IMR-90 (cell line): ENCODE data around the gene SEPTIN2. TPM values are rescaled to one million over a fixed set of nuclear protein-coding genes. Genes with fewer than 3 reads are reported as not detected.
A peak's percentile ranks its signal among the peaks of the same experiment; 100 is the strongest.

Source experiments
- ATAC-seq: fragments of 200-7000 bp; cut with Tn5 transposase; 2 replicates; pipeline ENCODE4 v1.9.1; 2020; ENCODE audit warnings: low read depth, mild to moderate bottlenecking, moderate library complexity
- BruUV-seq: library from RNA; stranded (reverse); fragments of 400-500 nt; replicated peaks from 2 replicates; lab custom pipeline; 2021; lab: Mats Ljungman, UMichigan
- CTCF ChIA-PET: fragments of 300-600 bp; formaldehyde crosslinking; extraction: SDS; loops from one replicate; lab custom pipeline; 2021; ENCODE audit warnings: antibody characterized with exemption; lab: Yijun Ruan, JAX
- POLR2A ChIA-PET: fragments of 300-600 bp; sonication (Branson Sonifier 250); formaldehyde crosslinking; loops from one replicate; lab custom pipeline; 2022; ENCODE audit warnings: antibody characterized with exemption; ENCODE audit not compliant: unreplicated experiment; lab: Charles Lee
- DNase-seq: peaks from one replicate; pipeline ENCODE4 v3.0.0; 2013
- H2AFZ ChIP-seq: replicated peaks from 2 replicates; pipeline ENCODE3; 2013; ENCODE audit warnings: low read length, mild to moderate bottlenecking; ENCODE audit not compliant: poor library complexity
- H2AK5ac ChIP-seq: 2 replicates; pipeline ENCODE4 v1.6.1; 2013; ENCODE audit warnings: low read depth, low read length, inconsistent platforms
- H2AK9ac ChIP-seq: replicated peaks from 2 replicates; pipeline ENCODE3; 2013; ENCODE audit warnings: mild to moderate bottlenecking, low read depth, low read length, moderate library complexity; ENCODE audit not compliant: poor library complexity
- H2BK120ac ChIP-seq: 2 replicates; pipeline ENCODE4 v1.6.1; 2013; ENCODE audit warnings: low read depth, low read length, inconsistent platforms
- H2BK15ac ChIP-seq: 3 replicates; pipeline ENCODE4 v1.6.1; 2013; ENCODE audit warnings: low read depth, low read length, inconsistent platforms
- H2BK20ac ChIP-seq: 2 replicates; pipeline ENCODE4 v1.6.1; 2013; ENCODE audit warnings: low read depth, mild to moderate bottlenecking, inconsistent platforms, low read length, moderate library complexity
- H2BK5ac ChIP-seq: 2 replicates; pipeline ENCODE4 v1.6.1; 2013; ENCODE audit warnings: mild to moderate bottlenecking, low read depth, low read length, inconsistent platforms; ENCODE audit not compliant: poor library complexity, severe bottlenecking
- H3K14ac ChIP-seq: replicated peaks from 2 replicates; pipeline ENCODE4 v1.6.1; 2013; ENCODE audit warnings: low read depth, low read length, inconsistent platforms
- H3K18ac ChIP-seq: 2 replicates; pipeline ENCODE4 v1.6.1; 2013; ENCODE audit warnings: low read depth, low read length, control low read depth
- H3K23ac ChIP-seq: 2 replicates; pipeline ENCODE4 v1.6.1; 2013; ENCODE audit warnings: low read depth, low read length, inconsistent platforms
- H3K27ac ChIP-seq: 2 replicates; pipeline ENCODE4 v1.5.1; 2013; ENCODE audit warnings: mild to moderate bottlenecking, control low read depth, low read length; ENCODE audit not compliant: insufficient read depth
- H3K27me3 ChIP-seq: 2 replicates; pipeline ENCODE4 v1.6.1; 2013; ENCODE audit warnings: low read length; ENCODE audit not compliant: control insufficient read depth, insufficient read depth
- H3K36me3 ChIP-seq: 2 replicates; pipeline ENCODE4 v1.6.1; 2013; ENCODE audit warnings: low read length, mixed read lengths; ENCODE audit not compliant: control insufficient read depth, insufficient read depth
- H3K4ac ChIP-seq: 2 replicates; pipeline ENCODE4 v1.6.1; 2013; ENCODE audit warnings: low read depth, low read length, inconsistent platforms
- H3K4me1 ChIP-seq: 2 replicates; pipeline ENCODE4 v1.6.1; 2013; ENCODE audit warnings: low read length, mixed read lengths; ENCODE audit not compliant: control insufficient read depth, insufficient read depth
- H3K4me2 ChIP-seq: 2 replicates; pipeline ENCODE4 v1.6.1; 2013; ENCODE audit warnings: low read depth, mild to moderate bottlenecking, control low read depth, low read length, moderate library complexity
- H3K4me3 ChIP-seq: 2 replicates; pipeline ENCODE4 v1.5.1; 2013; ENCODE audit warnings: low read depth, mild to moderate bottlenecking, control low read depth, low read length, moderate library complexity; ENCODE audit not compliant: insufficient read depth
- H3K56ac ChIP-seq: 2 replicates; pipeline ENCODE4 v1.6.1; 2013; ENCODE audit warnings: low read length, inconsistent platforms; ENCODE audit not compliant: insufficient read depth; ENCODE audit errors: extremely low read depth
- H3K79me1 ChIP-seq, 2 experiments: 2 replicates each; pipeline ENCODE4 v1.6.1; 2013; ENCODE audit warnings: low read length in 2 of 2, inconsistent platforms in 1 of 2, low read depth in 1 of 2
- H3K9ac ChIP-seq: 2 replicates; pipeline ENCODE4 v1.6.1; 2013; ENCODE audit warnings: low read depth, low read length, control low read depth
- H3K9me1 ChIP-seq: 2 replicates; pipeline ENCODE4 v1.6.1; 2013; ENCODE audit warnings: low read length, inconsistent platforms; ENCODE audit not compliant: insufficient read depth
- H3K9me3 ChIP-seq: 2 replicates; pipeline ENCODE4 v1.6.1; 2013; ENCODE audit warnings: low read length; ENCODE audit not compliant: control insufficient read depth, insufficient read depth
- H4K20me1 ChIP-seq: 2 replicates; pipeline ENCODE4 v1.6.1; 2013; ENCODE audit warnings: low read length, inconsistent platforms; ENCODE audit not compliant: insufficient read depth
- H4K5ac ChIP-seq: 2 replicates; pipeline ENCODE4 v1.6.1; 2013; ENCODE audit warnings: mild to moderate bottlenecking, low read depth, low read length, control low read depth
- H4K8ac ChIP-seq, 2 experiments: 2 replicates each; pipeline ENCODE4 v1.6.1; 2013; ENCODE audit warnings: low read depth in 2 of 2, low read length in 2 of 2, control low read depth in 1 of 2, inconsistent platforms in 1 of 2
- H4K91ac ChIP-seq: 2 replicates; pipeline ENCODE4 v1.6.1; 2013; ENCODE audit warnings: low read depth, low read length, inconsistent platforms; ENCODE audit not compliant: insufficient read depth
- BHLHE40 ChIP-seq: fragments of 150-350 bp; IDR thresholded peaks from 2 replicates; pipeline ENCODE4 v1.6.1; 2016; ENCODE audit warnings: mild to moderate bottlenecking, low read depth, low read length
- CEBPB ChIP-seq: IDR thresholded peaks from 2 replicates; pipeline ENCODE4 v1.6.1; 2012; ENCODE audit warnings: low read depth, low read length, improper control_type of control experiment
- CHD1 ChIP-seq: IDR thresholded peaks from 2 replicates; pipeline ENCODE4 v1.6.1; 2012; ENCODE audit warnings: low read depth, low read length, improper control_type of control experiment
- FOS ChIP-seq: fragments of 150-350 bp; IDR thresholded peaks from 2 replicates; pipeline ENCODE4 v1.6.1; 2016; ENCODE audit warnings: low read depth, low read length
- MAFK ChIP-seq: IDR thresholded peaks from 2 replicates; pipeline ENCODE4 v1.6.1; 2012; ENCODE audit warnings: low read depth, low read length, improper control_type of control experiment
- MAZ ChIP-seq: IDR thresholded peaks from 2 replicates; pipeline ENCODE4 v1.6.1; 2012; ENCODE audit warnings: low read depth, mild to moderate bottlenecking, low read length, improper control_type of control experiment, moderate library complexity, borderline replicate concordance
- MXI1 ChIP-seq: IDR thresholded peaks from 2 replicates; pipeline ENCODE4 v1.6.1; 2012; ENCODE audit warnings: low read depth, mild to moderate bottlenecking, low read length, moderate library complexity, borderline replicate concordance
- NFE2L2 ChIP-seq: fragments of 150-350 bp; IDR thresholded peaks from 2 replicates; pipeline ENCODE4 v1.6.1; 2016; ENCODE audit warnings: low read depth, mild to moderate bottlenecking, low read length
- RAD21 ChIP-seq: IDR thresholded peaks from 2 replicates; pipeline ENCODE4 v1.6.1; 2012; ENCODE audit warnings: low read length, improper control_type of control experiment
- RCOR1 ChIP-seq: IDR thresholded peaks from 2 replicates; pipeline ENCODE4 v1.6.1; 2012; ENCODE audit warnings: mild to moderate bottlenecking, low read length, improper control_type of control experiment; ENCODE audit not compliant: insufficient replicate concordance
- RFX5 ChIP-seq: IDR thresholded peaks from 2 replicates; pipeline ENCODE4 v1.8.0; 2012; ENCODE audit warnings: low read depth, mild to moderate bottlenecking, low read length, moderate library complexity
- SMC3 ChIP-seq: fragments of 150-350 bp; IDR thresholded peaks from 2 replicates; pipeline ENCODE4 v1.6.1; 2016; ENCODE audit warnings: low read depth, mild to moderate bottlenecking, antibody characterized with exemption, low read length, moderate library complexity
- WGBS, 2 experiments: methylation state at CpG; one replicate each; pipeline versions ENCODE4 v1.1.5 to v1.1.7; 2013; ENCODE audit warnings: missing lambda C conversion rate in 2 of 2; ENCODE audit not compliant: insufficient read length in 1 of 2; ENCODE audit errors: extremely low coverage in 2 of 2; 5-methylcytosine and 5-hydroxymethylcytosine counted together
- dilution Hi-C: fragments of 300-500 bp; cut with HindIII; formaldehyde crosslinking; loops from one replicate; pipeline ENCODE4 v1.14.3; 2018; ENCODE audit warnings: low sequenced_read_pairs; ENCODE audit not compliant: unreplicated experiment
- in situ Hi-C: fragments of 300-500 bp; cut with MboI; formaldehyde crosslinking; loops from 3 replicates; pipeline ENCODE4 v1.14.3; 2019; ENCODE audit warnings: low sequenced_read_pairs, inconsistent platforms, mixed read lengths
- intact Hi-C: fragments of 100-400 bp; cut with micrococcal nuclease; formaldehyde crosslinking; loops from 2 replicates; pipeline ENCODE4 v1.10.0; 2022
- polyA plus RNA-seq, 3 experiments: library from polyadenylated mRNA; depleted of rRNA; stranded (reverse); fragments of >200 nt; gene quantifications; 2 replicates each; pipeline ENCODE4 v1.2.3, GENCODE V29; 2012; ENCODE audit warnings: low replicate concordance in 1 of 3
- total RNA-seq: library from RNA; depleted of rRNA; stranded (reverse); fragments of >200 nt; gene quantifications from 2 replicates; pipeline ENCODE4 v1.2.3, GENCODE V29; 2012
- TF ChIP-seq, protein P1 (sequence below): conservative IDR thresholded peaks from 2 replicates; pipeline ENCODE4 v1.5.1; 2012; ENCODE audit warnings: mild to moderate bottlenecking, low read depth, low read length, improper control_type of control experiment
- TF ChIP-seq, protein P2 (sequence below): fragments of 150-350 bp; IDR thresholded peaks from 2 replicates; pipeline ENCODE4 v1.6.1; 2017; ENCODE audit warnings: mild to moderate bottlenecking, antibody characterized with exemption, low read length, low read depth

The SEPTIN2 gene
- total and polyA plus RNA-seq, 2 of the 4 experiments (the other 2 are of a cell fraction), result 420 to 504 TPM

DNA sequence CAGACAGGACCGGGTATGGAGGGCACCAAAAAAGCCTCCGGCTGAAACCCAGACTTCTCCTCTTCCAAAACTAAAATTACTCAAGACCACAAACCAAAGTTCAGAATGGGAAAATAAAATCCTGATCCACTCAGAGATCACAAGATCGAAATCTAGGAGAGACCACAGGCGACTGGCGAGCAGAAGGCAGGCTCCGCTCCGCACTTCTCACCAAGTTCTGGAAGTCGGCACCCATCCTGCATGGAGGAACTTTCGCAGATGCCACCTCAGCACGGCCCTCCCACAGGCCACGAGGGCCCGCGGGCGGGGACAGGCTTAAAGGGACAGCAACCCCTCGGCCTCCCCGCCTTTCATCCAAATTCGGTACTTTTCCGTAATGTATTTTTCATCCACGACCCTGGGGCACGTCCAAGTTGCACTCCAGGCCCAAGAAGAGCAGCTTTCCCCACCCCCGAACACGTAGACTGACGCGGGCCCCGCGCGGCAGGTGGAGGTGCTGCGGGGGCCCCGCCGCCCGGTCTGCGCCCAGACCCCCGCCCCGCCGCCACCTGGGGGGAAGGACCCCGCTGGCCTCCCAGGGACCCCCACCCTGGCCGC lies 43.9 kb upstream of the SEPTIN2 start:
- ATAC-seq, result peak; percentile 70
- peak overlapping the region; percentile 75 for H3K27ac ChIP-seq
- peaks cover 75% of the 10 kb centered on the region for H4K20me1 ChIP-seq
- in situ Hi-C loops, result no loop called here
- H3K27me3 ChIP-seq, result no peaks in the 10 kb centered on the region
- peak overlapping the region; percentile 48 for H3K18ac ChIP-seq
- H3K79me1 ChIP-seq, result peaks cover 29 to 72% of the 10 kb centered on the region in 2 experiments
- H2AK9ac ChIP-seq, result peak overlapping the region; percentile 99
- peak; percentile 79 for DNase-seq
- peak overlapping the region; percentile 28; the same call in 1 of the 2 replicates for H4K5ac ChIP-seq
- no peak overlapping the region for H2BK15ac ChIP-seq
- ChIA-PET POLR2A (interaction anchor here (0.6 to 1.0 kb wide), 2 partner anchors 53 to 278 kb away, joined by 3 to 10 read pairs; no protein-coding TSS in a partner anchor), CTCF (no interaction called here)
- peak overlapping the region; percentile 92 for H3K23ac ChIP-seq
- intact Hi-C loops, result loop anchor here (2.0 to 5.0 kb wide), 2 partner anchors 43 to 235 kb away; partner anchors contain the start of genes HDLBP, SEPTIN2 and STK25
- 2% methylated on average over 16 of the region's 37 CpGs; no CpG with 5 or more reads in 1 of the 2 experiments for WGBS, 2 experiments
- peak overlapping the region; percentile 74 for H3K4me3 ChIP-seq
- peak overlapping the region; percentile 88 for H2BK5ac ChIP-seq
- peak overlapping the region; percentile 98 for H3K14ac ChIP-seq
- dilution Hi-C loops, result no loop called here
- H3K9me1 ChIP-seq, result peaks cover 39% of the 10 kb centered on the region
- peak overlapping the region; percentile 91 for H3K4me2 ChIP-seq
- H2AFZ ChIP-seq, result peak overlapping the region; percentile 79
- peak overlapping the region; percentile 88 for H3K9ac ChIP-seq
- peak overlapping the region; percentile 95 for H4K91ac ChIP-seq
- H3K56ac ChIP-seq, result peak overlapping the region; percentile 82
- peak overlapping the region; percentile 91 for H3K4ac ChIP-seq
- no peak overlapping the region for H2BK120ac ChIP-seq
- peaks cover 24% of the 10 kb centered on the region for H3K36me3 ChIP-seq
- peak overlapping the region; percentile 83 for H2AK5ac ChIP-seq
- peaks cover 25% of the 10 kb centered on the region for H3K4me1 ChIP-seq
- H3K9me3 ChIP-seq, result no peaks in the 10 kb centered on the region
- peak overlapping the region in 1 of 2 experiments; percentile 87; a peak in 2 of 4 replicates for H4K8ac ChIP-seq
- H2BK20ac ChIP-seq, result no peak overlapping the region
- BruUV-seq, result no TSS peak
- no peak for TF ChIP-seq FOS
- 0 out of 2 replicates have a peak, but pooled peaks have one; percentile 4 for TF ChIP-seq RAD21
- TF ChIP-seq CHD1, result no peak
- TF ChIP-seq MAFK, result peak; percentile 56
- no peak for TF ChIP-seq BHLHE40
- peak; percentile 56; the same call in 1 of the 2 replicates for TF ChIP-seq MAZ
- no peak for TF ChIP-seq SMC3
- no peak for TF ChIP-seq NFE2L2
- TF ChIP-seq, protein P1, sequence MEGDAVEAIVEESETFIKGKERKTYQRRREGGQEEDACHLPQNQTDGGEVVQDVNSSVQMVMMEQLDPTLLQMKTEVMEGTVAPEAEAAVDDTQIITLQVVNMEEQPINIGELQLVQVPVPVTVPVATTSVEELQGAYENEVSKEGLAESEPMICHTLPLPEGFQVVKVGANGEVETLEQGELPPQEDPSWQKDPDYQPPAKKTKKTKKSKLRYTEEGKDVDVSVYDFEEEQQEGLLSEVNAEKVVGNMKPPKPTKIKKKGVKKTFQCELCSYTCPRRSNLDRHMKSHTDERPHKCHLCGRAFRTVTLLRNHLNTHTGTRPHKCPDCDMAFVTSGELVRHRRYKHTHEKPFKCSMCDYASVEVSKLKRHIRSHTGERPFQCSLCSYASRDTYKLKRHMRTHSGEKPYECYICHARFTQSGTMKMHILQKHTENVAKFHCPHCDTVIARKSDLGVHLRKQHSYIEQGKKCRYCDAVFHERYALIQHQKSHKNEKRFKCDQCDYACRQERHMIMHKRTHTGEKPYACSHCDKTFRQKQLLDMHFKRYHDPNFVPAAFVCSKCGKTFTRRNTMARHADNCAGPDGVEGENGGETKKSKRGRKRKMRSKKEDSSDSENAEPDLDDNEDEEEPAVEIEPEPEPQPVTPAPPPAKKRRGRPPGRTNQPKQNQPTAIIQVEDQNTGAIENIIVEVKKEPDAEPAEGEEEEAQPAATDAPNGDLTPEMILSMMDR, result no peak
- TF ChIP-seq MXI1, result peak; percentile 98
- TF ChIP-seq, protein P2, sequence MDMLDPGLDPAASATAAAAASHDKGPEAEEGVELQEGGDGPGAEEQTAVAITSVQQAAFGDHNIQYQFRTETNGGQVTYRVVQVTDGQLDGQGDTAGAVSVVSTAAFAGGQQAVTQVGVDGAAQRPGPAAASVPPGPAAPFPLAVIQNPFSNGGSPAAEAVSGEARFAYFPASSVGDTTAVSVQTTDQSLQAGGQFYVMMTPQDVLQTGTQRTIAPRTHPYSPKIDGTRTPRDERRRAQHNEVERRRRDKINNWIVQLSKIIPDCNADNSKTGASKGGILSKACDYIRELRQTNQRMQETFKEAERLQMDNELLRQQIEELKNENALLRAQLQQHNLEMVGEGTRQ, result peak; percentile 78
- no peak for TF ChIP-seq RCOR1
- no peak for TF ChIP-seq RFX5
- TF ChIP-seq CEBPB, result no peak
